K562 (cell line): ENCODE measurements around the gene FGF12.

Source experiments
- ATF3 ChIP-seq, 2 experiments: fragments of 450-650 bp in 1 of 2; sonication (generic) in 1 of 2; formaldehyde crosslinking in 1 of 2; IDR thresholded peaks in 1 of 2; conservative IDR thresholded peaks in 1 of 2; 2 replicates each; pipeline versions ENCODE4 v1.6.1 to v1.8.1; 2016 to 2023; ENCODE audit warnings: mild to moderate bottlenecking in 2 of 2, moderate library complexity in 2 of 2, inconsistent platforms in 1 of 2, missing genetic modification reagents in 1 of 2
- BRF2 ChIP-seq: IDR thresholded peaks from 3 replicates; pipeline ENCODE4 v1.6.1; 2011; ENCODE audit warnings: borderline replicate concordance, mild to moderate bottlenecking; ENCODE audit not compliant: insufficient read length, insufficient read depth
- C11orf30 ChIP-seq: fragments of 450-650 bp; IDR thresholded peaks from 2 replicates; pipeline ENCODE4 v1.6.1; 2016; ENCODE audit warnings: low read depth, mild to moderate bottlenecking
- CEBPZ ChIP-seq: fragments of 150-350 bp; IDR thresholded peaks from 2 replicates; pipeline ENCODE4 v1.6.1; 2014; ENCODE audit warnings: low read depth, mild to moderate bottlenecking, low read length, borderline replicate concordance
- FOXJ3 ChIP-seq: sonication (generic); formaldehyde crosslinking; IDR thresholded peaks from 2 replicates; pipeline ENCODE4 v1.4.0; 2020; ENCODE audit warnings: mild to moderate bottlenecking, missing genetic modification reagents
- MEF2D ChIP-seq: conservative IDR thresholded peaks from 2 replicates; pipeline ENCODE4 v1.6.1; 2016; ENCODE audit warnings: low read depth, missing genetic modification characterization, missing compliant biosample characterization
- MYNN ChIP-seq, 2 experiments: sonication (generic); formaldehyde crosslinking in 1 of 2; IDR thresholded peaks; 2 replicates each; pipeline versions ENCODE4 v1.5.0 to v1.6.1; 2016 to 2020; ENCODE audit warnings: antibody characterized with exemption in 1 of 2, missing genetic modification reagents in 1 of 2
- PHB2 ChIP-seq: fragments of 450-650 bp; IDR thresholded peaks from 2 replicates; pipeline ENCODE4 v1.6.1; 2017; ENCODE audit warnings: low read depth
- RBM34 ChIP-seq: fragments of 200-400 bp; formaldehyde crosslinking; IDR thresholded peaks from 2 replicates; pipeline ENCODE4 v1.6.1; 2018; ENCODE audit warnings: low read length, borderline replicate concordance; ENCODE audit not compliant: insufficient read depth
- SMAD4 ChIP-seq: fragments of 250-450 bp; sonication (Bioruptor Pico); conservative IDR thresholded peaks from 2 replicates; pipeline ENCODE4 v1.8.0; 2021; ENCODE audit warnings: inconsistent platforms, mild to moderate bottlenecking, moderate library complexity
- SP1 ChIP-seq: sonication (generic); formaldehyde crosslinking; IDR thresholded peaks from 2 replicates; pipeline ENCODE4 v1.8.1; 2022; ENCODE audit warnings: mild to moderate bottlenecking, missing genetic modification reagents
- ZKSCAN1 ChIP-seq: fragments of 150-350 bp; IDR thresholded peaks from 2 replicates; pipeline ENCODE4 v1.6.1; 2016; ENCODE audit warnings: low read depth, low read length

GRCh38 chr3:192352142-192352541 is 375.2 kb downstream of the FGF12 start:
- TF ChIP-seq CEBPZ (no peak), FOXJ3 (no peak), SP1 (CRISPR knock-in tag) (no peak), BRF2 (no peak), SMAD4 (CRISPR knock-in tag) (no peak), C11orf30 (no peak), ZKSCAN1 (no peak), MYNN (IDR thresholded peaks at IDR 0.05) (no peak), MYNN (CRISPR knock-in tag; IDR thresholded peaks at IDR 0.05) (no peak), RBM34 (no peak), ATF3 (IDR thresholded peaks at IDR 0.05) (no peak), ATF3 (CRISPR knock-in tag; conservative IDR thresholded peaks at IDR 0.05) (no peak), MEF2D (tag) (no peak), PHB2 (no peak)
